HG02852 (cell line): ENCODE results near the gene KRTAP5-11.
"Not testable (repeated sequence)": the region's sequence is repeated elsewhere in the genome, so short reads cannot be mapped to it uniquely, and the experiment has no call there.

Source experiments
- ATAC-seq: cut with Tn5 transposase; IDR thresholded peaks from one replicate; pipeline ENCODE4 v1.9.1; 2021; ENCODE audit warnings: mild to moderate bottlenecking, moderate library complexity; ENCODE audit not compliant: unreplicated experiment

Gene KRTAP5-11

DNA sequence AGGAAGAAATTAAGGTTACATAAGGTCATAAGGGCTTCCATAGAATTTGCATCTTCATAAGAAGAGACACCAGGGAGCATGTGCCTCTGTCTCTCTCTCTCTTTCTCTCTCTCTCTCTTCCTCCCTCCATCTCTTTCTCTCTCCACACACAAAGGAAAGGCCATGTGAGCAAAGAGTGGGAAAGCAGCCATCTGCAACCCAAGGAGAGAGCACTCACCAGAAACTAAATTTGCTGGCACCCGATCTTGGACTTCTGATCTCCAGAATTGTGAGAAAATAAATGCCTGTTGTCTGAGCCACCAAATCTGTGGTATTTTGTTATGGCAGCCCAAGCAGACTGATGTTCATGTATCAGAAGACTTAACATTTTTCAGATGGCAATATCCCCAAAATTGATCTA lies 23.7 kb downstream of the KRTAP5-11 start:
- ATAC-seq: no peak

- ATAC-seq: no peak
Observed at GRCh38 chr11:71557257-71557656, 25.4 kb downstream of the KRTAP5-11 start.

GRCh38 chr11:71556018-71556417 lies 26.7 kb downstream of the KRTAP5-11 start:
- ATAC-seq: no peak

DNA sequence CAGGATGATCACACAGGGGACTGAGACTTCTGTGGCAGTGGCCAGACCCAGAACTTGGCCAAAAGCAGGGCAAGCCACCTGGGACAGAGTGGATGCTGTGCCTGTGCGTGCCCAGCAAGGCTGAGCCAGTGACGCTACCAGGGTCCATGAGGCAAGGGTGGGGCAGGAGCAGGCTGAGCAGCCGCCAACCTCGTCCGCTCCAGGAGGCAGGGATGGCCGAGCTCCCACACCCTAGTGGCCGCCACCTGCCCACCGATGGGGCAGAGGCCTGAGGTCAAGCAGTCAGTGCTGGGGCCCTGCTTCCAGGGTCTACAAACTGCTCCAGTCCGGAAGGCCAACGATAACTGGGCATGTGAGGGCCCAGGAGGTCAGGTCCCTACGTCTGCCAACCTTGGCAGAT lies 27.2 kb downstream of the KRTAP5-11 start:
- ATAC-seq: no peak

GRCh38 chr11:71554996-71555395 lies 27.7 kb downstream of the KRTAP5-11 start:
- ATAC-seq: no peak

- no peak for ATAC-seq
Observed at GRCh38 chr11:71551711-71552110, 31.0 kb downstream of the KRTAP5-11 start.

DNA sequence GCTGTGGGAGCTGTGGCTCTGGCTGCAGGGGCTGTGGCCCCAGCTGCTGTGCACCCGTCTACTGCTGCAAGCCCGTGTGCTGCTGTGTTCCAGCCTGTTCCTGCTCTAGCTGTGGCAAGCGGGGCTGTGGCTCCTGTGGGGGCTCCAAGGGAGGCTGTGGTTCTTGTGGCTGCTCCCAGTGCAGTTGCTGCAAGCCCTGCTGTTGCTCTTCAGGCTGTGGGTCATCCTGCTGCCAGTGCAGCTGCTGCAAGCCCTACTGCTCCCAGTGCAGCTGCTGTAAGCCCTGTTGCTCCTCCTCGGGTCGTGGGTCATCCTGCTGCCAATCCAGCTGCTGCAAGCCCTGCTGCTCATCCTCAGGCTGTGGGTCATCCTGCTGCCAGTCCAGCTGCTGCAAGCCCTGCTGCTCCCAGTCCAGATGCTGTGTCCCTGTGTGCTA lies 33.9 kb downstream of the KRTAP5-11 start:
- ATAC-seq: no peak

DNA sequence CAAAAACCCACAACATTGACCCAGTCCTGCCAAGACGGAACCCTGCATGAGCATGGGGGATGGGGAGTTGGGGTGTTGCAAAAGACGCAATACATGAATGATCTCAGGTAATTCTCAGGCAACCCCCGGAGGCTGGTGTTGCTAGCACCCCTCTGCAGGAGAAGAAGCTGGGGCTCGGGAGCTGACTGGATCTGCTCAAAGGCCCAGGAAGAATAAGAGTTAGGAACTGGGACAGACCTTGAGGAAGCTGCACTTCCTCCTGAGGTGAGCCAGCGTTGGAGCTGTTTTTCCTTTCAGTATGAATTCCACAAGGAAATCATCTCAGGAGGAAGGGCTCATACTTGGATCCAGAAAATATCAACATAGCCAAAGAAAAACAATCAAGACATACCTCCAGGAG lies 34.6 kb downstream of the KRTAP5-11 start, which contains the start of gene KRTAP5-9:
KRTAP5-9 (plus strand) TSS at position 301 of the 400 bp plus-strand sequence. CDS start 238 bp downstream, outside the sequence.
- ATAC-seq: no peak

DNA sequence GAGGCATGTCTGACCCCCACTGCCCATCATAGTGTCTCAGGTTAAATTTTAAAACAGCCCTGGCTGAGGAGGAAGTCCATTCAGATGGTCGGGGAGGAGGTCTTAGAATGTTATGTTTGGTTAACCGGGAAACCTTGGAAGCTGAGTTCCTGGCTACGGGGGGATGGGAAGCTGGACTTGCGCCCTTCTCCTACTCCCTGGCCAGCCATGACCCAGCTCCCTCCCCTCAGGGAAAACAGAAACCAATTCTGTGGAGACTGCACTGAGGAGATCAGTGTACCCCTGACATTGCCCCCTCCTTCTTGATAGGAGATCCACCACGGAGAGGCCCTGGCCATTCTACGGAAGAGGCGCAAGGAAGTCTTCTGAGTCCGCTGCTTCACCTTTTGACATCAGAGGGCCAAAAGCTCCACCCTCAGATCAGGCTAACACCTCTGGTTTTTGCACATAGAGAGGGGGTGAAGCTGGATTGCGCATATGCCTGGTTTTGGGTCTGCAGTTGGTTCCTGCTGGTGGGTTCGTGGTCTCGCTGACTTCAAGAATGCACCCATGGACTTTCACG lies 37.2 kb downstream of the KRTAP5-11 start:
- no peak for ATAC-seq

DNA sequence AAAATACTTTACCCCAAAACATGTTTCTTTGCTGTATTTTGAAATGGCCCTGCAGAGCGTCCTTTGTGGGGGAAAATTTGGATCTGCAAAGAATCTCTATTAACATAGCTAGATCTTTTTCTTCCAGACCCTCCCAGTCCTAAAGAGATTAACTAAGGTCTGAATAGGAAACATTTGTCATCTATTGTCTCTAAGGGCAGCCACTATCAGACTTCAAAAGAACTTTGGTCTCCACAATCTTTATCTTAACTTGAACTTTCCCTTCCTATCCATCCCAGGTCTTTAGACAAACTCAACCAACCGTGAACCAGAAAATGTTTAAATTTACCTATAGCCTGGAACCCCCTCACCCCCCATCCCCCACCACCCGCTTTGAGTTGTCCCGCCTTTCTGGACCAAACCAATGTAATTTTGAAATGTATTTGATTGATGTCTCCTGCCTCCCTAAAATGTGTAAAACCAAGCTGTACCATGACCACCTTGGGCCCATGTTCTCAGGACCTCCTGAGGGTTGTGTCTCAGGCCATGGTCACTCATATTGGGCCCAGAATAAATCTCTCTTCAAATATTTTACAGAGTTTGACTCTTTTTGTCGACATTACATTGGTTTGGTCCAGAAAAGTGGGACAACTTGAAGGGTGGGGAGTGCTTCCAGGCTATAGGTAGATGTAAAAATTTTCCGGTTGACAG lies 38.0 kb downstream of the KRTAP5-11 start:
- ATAC-seq: no peak

DNA sequence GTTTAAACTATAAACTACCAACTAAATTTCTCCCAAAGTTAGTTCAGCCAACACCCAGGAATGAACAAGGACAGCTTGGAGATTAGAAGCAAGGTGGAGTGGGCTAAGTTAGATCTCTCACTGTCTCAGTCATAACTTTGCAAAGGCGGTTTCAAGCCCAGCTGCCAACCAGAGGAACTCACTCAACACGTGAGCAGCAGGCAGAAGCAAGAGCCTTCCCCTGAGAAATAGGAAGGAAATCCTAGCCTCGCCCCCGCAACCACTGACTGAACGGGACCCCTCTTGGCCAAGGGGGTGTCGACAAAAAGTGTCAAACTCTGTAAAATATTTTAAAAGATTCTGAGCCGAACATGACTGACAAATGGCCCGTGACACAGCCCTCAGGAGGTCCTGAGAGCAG lies 38.8 kb downstream of the KRTAP5-11 start:
- ATAC-seq: no peak

DNA sequence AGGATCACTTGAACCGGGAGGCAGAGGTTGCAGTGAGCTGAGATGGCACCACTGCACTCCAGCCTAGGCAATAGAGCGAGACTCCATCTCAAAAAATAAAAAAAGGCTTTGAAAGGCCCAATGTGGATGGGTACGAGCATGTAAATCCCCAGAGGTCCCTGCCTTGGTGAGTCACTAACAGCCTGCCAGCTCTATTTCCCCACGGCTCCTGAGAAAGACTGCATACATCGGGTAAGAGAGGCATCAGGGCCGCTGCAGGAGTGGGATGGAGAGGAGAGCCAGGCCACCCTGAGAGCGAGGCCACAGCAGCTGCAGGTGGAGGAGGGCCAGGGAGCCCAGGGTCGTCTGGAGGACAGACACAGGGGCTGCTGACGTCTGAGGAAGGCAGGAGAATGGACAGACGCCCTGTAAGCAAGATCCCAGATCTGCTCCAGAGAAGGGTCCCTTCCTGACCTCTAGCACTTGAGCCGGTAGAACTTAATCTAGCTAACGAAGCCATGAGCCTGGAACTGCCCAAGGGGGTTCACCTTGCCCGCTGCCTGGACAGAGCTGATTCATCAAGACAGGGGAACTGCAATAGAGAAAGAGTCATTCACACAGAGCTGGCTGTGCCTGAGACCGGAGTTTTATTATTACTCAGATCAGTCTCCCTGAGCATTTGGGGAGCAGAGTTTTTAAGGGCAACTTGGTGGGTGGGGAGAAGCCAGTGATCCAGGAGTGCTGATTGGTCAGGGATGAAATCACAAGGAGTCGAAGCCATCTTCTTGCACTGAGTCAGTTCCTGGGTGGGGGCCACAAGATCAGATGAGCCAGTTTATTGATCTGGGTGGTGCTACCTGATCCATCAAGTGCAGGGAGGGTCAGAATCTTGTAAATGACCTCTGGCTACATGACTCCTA lies 39.5 kb downstream of the KRTAP5-11 start:
- no peak for ATAC-seq

DNA sequence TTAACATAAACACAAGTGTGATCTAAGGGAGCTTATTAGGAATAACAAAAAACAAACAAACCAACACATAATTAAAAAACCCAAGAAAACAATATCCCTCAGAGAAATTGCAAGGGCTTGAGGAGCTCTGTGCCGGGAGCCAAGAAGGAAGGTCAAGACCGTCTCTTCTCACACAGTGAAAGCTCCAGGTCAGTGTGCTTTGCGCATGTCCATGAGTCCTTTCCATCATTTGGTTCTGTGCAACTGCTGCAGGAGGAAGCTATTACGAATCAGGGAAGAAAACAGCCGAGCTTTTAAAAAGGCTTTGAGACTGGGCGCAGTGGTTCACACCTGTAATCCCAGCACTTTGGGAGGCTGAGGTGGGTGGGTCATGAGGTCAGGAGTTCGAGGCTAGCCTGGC lies 40.3 kb downstream of the KRTAP5-11 start:
- no peak for ATAC-seq

GRCh38 chr11:71540521-71541304 lies 42.0 kb downstream of the KRTAP5-11 start:
- ATAC-seq: peak; percentile 67

- ATAC-seq: not testable (repeated sequence)
Observed at GRCh38 chr11:71539971-71540370, 42.7 kb downstream of the KRTAP5-11 start.

- no peak for ATAC-seq
Observed at GRCh38 chr11:71539017-71539416, 43.7 kb downstream of the KRTAP5-11 start.

DNA sequence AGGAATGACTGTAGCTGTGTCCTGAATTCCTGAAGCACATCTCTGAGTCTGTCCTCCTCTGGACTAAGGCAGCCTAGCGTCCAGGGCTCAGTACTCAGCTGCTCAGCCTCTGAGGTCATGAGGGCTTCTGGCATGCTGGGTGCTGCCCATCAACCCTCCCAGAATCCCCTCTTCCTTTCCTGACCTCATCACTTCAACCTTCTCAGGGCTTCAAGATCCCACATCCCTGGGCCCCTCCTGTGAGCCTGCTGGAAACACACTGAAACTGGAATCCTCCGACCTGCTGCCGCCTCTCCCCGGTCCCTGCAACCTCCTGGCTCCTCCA lies 44.0 kb downstream of the KRTAP5-11 start:
- ATAC-seq: no peak

DNA sequence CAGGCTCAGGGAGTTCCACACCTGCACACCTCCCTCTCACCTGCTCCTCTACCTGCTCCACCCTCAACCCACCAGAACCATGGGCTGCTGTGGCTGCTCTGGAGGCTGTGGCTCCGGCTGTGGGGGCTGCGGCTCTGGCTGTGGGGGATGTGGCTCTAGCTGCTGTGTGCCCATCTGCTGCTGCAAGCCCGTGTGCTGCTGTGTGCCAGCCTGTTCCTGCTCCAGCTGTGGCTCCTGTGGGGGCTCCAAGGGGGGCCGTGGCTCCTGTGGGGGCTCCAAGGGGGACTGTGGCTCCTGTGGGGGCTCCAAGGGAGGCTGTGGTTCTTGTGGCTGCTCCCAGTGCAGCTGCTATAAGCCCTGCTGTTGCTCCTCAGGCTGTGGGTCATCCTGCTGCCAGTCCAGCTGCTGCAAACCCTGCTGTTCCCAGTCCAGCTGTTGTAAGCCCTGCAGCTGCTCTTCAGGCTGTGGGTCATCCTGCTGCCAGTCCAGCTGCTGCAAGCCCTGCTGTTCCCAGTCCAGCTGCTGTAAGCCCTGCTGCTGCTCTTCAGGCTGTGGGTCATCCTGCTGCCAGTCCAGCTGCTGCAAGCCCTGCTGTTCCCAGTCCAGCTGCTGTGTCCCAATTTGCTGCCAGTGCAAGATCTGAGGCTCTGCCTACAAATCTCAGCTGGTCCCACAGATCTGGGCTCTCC lies 44.6 kb downstream of the KRTAP5-11 start, which contains the start of gene KRTAP5-8:
KRTAP5-8 (plus strand) TSS at position 49 of the 689 bp plus-strand sequence; CDS start at position 80, 31 bp downstream.
- not testable (repeated sequence) for ATAC-seq

GRCh38 chr11:71537537-71537936 lies 45.1 kb downstream of the KRTAP5-11 start:
- ATAC-seq: no peak

DNA sequence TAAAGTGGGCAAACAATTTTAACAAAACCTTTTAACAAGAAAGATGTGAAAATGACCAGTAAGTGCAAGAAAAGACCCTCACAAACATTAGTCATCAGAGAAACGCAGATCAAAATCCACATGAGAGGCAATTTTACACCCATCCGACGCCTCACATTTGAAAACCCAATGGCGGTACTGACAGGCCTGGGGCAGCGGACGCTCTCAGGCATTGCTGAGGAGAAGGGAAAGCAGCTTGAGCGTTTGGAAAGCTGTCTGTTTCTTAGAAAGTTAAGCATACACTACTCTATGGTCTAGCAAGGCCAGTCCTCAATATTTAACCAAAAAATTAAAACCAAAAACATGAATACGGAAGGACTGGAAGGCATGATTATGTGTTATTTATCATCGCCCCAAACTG lies 46.9 kb downstream of the KRTAP5-11 start:
- no peak for ATAC-seq
